Fibroblast of lung (primary cell): ENCODE data around the gene CCDC180. TPM values are rescaled to one million over a fixed set of nuclear protein-coding genes. Genes with fewer than 3 reads are reported as not detected.
A peak's percentile ranks its signal among the peaks of the same experiment; 100 is the strongest.

Experiments
- DNase-seq, 2 donors: peaks; one replicate each; pipeline versions ENCODE4 v3.0.0 to v3.0.0-alpha.2; 2010; ENCODE audit warnings: low read depth in 2 of 2
- H2AFZ ChIP-seq: 2 replicates; pipeline ENCODE4 v1.5.1; 2012; ENCODE audit warnings: low read length, control low read depth, inconsistent platforms
- H3K27ac ChIP-seq: 2 replicates; pipeline ENCODE4 v1.5.1; 2011; ENCODE audit warnings: low read length, control low read depth; ENCODE audit not compliant: insufficient read depth
- H3K27me3 ChIP-seq: 2 replicates; pipeline ENCODE4 v1.5.1; 2011; ENCODE audit warnings: mild to moderate bottlenecking, low read length; ENCODE audit not compliant: control insufficient read depth, insufficient read depth
- H3K36me3 ChIP-seq: 2 replicates; pipeline ENCODE4 v1.5.1; 2011; ENCODE audit warnings: low read length; ENCODE audit not compliant: control insufficient read depth, insufficient read depth
- H3K4me1 ChIP-seq: 2 replicates; pipeline ENCODE4 v1.5.1; 2011; ENCODE audit warnings: low read length; ENCODE audit not compliant: control insufficient read depth, insufficient read depth; ENCODE audit errors: extremely low read depth
- H3K4me2 ChIP-seq: 2 replicates; pipeline ENCODE4 v1.5.1; 2011; ENCODE audit warnings: low read length, control low read depth; ENCODE audit not compliant: insufficient read depth; ENCODE audit errors: extremely low read depth
- H3K4me3 ChIP-seq, 4 experiments: fragments of 200-600 bp in 1 of 4; sonication (generic) in 1 of 4; replicated peaks in 1 of 4; 2 replicates each; pipeline ENCODE4 v1.5.1; 2011 to 2016; ENCODE audit warnings: low read length in 4 of 4, low read depth in 3 of 4, mild to moderate bottlenecking in 3 of 4, control low read depth in 2 of 4, inconsistent platforms in 1 of 4, mixed read lengths in 1 of 4; ENCODE audit not compliant: insufficient read depth in 1 of 4; ENCODE audit errors: control extremely low read depth in 1 of 4
- H3K79me2 ChIP-seq: 2 replicates; pipeline ENCODE4 v1.5.1; 2012; ENCODE audit warnings: mild to moderate bottlenecking, low read length, inconsistent platforms; ENCODE audit not compliant: control insufficient read depth, insufficient read depth
- H3K9ac ChIP-seq: 2 replicates; pipeline ENCODE4 v1.5.1; 2011; ENCODE audit warnings: mild to moderate bottlenecking, low read length, control low read depth; ENCODE audit not compliant: insufficient read depth
- H3K9me3 ChIP-seq: 2 replicates; pipeline ENCODE4 v1.5.1; 2012; ENCODE audit warnings: low read depth, low read length; ENCODE audit not compliant: control insufficient read depth, insufficient read depth
- H4K20me1 ChIP-seq: 2 replicates; pipeline ENCODE4 v1.5.1; 2011; ENCODE audit warnings: low read length; ENCODE audit not compliant: control insufficient read depth, insufficient read depth; ENCODE audit errors: extremely low read depth
- EZH2 ChIP-seq: IDR thresholded peaks from 2 replicates; pipeline ENCODE4 v1.5.1; 2012; ENCODE audit warnings: low read length, control low read depth, mild to moderate bottlenecking; ENCODE audit errors: missing control alignments
- polyA plus RNA-seq, 2 donors: library from polyadenylated mRNA; depleted of rRNA in 1 of 2; stranded (reverse) in 1 of 2; unstranded in 1 of 2; fragments of >200 nt; gene quantifications; 2 replicates each; pipeline ENCODE4 v1.2.1, GENCODE V29; 2011 to 2012; ENCODE audit warnings: missing spikeins in 1 of 2
- total RNA-seq: library from RNA; depleted of rRNA; stranded (reverse); fragments of >200 nt; gene quantifications from 2 replicates; pipeline ENCODE4 v1.2.1, GENCODE V29; 2014
- TF ChIP-seq, protein P1 (sequence below), 2 donors: IDR thresholded peaks in 1 of 2; conservative IDR thresholded peaks in 1 of 2; 1 replicate in 1 of 2; 2 replicates in 1 of 2; pipeline ENCODE4 v1.5.1; 2011 to 2012; ENCODE audit warnings: low read length in 2 of 2, control low read depth in 1 of 2, inconsistent platforms in 1 of 2, low read depth in 1 of 2, mild to moderate bottlenecking in 1 of 2

Gene CCDC180
- total and polyA plus RNA-seq, 2 donors (not counting 1 experiment from before 2014, with no cell fraction given): 0.73 to 2.5 TPM

DNA sequence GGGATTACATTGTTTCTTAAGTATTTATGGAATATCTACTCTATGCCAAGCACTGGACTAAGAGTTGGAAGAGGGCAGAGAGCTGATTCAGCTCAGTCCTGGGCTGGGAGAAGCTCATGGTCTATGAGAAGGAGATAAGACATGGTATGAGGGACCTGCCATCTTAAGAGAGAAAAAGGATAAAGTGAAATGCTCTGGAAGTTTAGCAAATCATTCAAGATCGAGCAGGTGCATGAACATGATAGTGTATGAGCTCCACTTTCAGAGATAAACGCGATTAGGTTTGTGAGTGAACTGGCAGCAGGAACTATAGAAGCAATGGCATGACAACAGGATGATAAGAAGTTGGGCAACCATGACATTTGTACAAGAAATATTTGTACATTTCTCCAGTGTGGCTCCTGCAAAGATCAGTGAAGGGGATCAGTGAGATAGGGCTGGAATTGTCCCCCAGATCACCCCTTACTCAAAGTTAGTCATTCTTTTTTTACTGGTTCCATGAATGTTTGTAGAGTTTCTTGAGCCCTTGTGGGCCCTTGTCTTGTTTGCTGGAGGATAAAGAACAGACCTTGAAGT is 26.6 kb upstream of the CCDC180 start:
- no peak overlapping the region for H3K27ac ChIP-seq
- DNase-seq: no peak

DNA sequence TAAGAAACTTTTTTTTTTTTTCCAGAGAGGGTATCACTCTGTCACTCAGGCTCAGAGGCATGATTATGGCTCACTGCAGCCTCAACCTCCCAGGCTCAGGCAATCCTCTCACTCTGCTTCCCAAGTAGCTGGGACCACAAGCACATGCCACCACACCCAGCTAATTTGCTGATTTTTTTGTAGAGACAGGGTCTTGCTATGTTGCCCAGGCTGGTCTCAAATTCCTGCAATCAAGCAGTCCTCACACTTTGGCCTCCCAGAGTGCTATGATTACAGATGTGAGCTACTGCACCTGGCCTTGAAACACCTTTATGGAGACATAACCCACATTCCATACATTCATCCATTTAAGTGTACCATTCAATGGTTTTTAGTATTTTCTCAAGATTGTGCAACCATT is 23.7 kb upstream of the CCDC180 start:
- DNase-seq: no peak
- H4K20me1 ChIP-seq: no peaks in the 10 kb centered on the region
- H3K4me1 ChIP-seq: no peaks in the 10 kb centered on the region
- no peak for TF ChIP-seq EZH2
- TF ChIP-seq, protein P1, sequence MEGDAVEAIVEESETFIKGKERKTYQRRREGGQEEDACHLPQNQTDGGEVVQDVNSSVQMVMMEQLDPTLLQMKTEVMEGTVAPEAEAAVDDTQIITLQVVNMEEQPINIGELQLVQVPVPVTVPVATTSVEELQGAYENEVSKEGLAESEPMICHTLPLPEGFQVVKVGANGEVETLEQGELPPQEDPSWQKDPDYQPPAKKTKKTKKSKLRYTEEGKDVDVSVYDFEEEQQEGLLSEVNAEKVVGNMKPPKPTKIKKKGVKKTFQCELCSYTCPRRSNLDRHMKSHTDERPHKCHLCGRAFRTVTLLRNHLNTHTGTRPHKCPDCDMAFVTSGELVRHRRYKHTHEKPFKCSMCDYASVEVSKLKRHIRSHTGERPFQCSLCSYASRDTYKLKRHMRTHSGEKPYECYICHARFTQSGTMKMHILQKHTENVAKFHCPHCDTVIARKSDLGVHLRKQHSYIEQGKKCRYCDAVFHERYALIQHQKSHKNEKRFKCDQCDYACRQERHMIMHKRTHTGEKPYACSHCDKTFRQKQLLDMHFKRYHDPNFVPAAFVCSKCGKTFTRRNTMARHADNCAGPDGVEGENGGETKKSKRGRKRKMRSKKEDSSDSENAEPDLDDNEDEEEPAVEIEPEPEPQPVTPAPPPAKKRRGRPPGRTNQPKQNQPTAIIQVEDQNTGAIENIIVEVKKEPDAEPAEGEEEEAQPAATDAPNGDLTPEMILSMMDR (conservative IDR thresholded peaks at IDR 0.05 in 1 of 2, IDR thresholded peaks at IDR 0.05 in 1 of 2; ENCODE audit: low read depth in 1 of 2, low read length in 2 of 2): no peak
- no peaks in the 10 kb centered on the region for H3K79me2 ChIP-seq
- no peak overlapping the region for H3K9ac ChIP-seq
- H3K4me3 ChIP-seq: no peak overlapping the region
- H3K36me3 ChIP-seq: no peaks in the 10 kb centered on the region
- no peaks in the 10 kb centered on the region for H3K9me3 ChIP-seq
- no peak overlapping the region for H2AFZ ChIP-seq
- H3K4me2 ChIP-seq: no peak overlapping the region
- no peaks in the 10 kb centered on the region for H3K27me3 ChIP-seq
- no peak overlapping the region for H3K27ac ChIP-seq

More for the DNA sequence above, 26.6 kb upstream of the CCDC180 start:
- Histone ChIP-seq H3K9me3 (no peaks in the 10 kb centered on the region), H2AFZ (no peak overlapping the region), H3K9ac (no peak overlapping the region), H3K79me2 (no peaks in the 10 kb centered on the region), H3K27me3 (no peaks in the 10 kb centered on the region), H3K4me2 (no peak overlapping the region), H3K4me1 (no peaks in the 10 kb centered on the region), H3K36me3 (no peaks in the 10 kb centered on the region), H3K4me3 (no peak overlapping the region), H4K20me1 (no peaks in the 10 kb centered on the region)
- no peak for TF ChIP-seq EZH2
- TF ChIP-seq, protein P1 (conservative IDR thresholded peaks at IDR 0.05 in 1 of 2, IDR thresholded peaks at IDR 0.05 in 1 of 2; ENCODE audit: low read depth in 1 of 2, low read length in 2 of 2): no peak

DNA sequence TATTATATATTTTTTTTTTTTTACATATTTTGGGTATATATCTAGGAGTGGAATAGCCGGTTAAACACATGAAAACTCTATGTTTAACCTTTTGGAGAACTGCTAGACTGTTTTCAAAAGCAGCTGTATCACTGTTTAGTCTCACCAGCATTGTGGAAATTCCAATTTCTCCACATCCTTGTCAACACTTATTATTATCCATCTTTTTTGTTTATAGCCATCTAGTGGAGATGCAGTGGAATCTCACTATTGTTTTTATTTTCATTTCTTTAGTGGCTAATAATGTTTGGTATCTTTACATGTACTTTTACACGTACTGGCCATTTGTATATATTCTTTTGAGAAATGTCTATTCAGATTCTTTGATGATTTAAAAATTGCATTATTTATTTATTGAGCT is 22.7 kb upstream of the CCDC180 start:
- Histone ChIP-seq H3K79me2 (no peaks in the 10 kb centered on the region), H3K27me3 (no peaks in the 10 kb centered on the region), H3K36me3 (no peaks in the 10 kb centered on the region), H3K9me3 (no peaks in the 10 kb centered on the region), H3K27ac (no peak overlapping the region), H3K4me3 (no peak overlapping the region), H2AFZ (no peak overlapping the region), H3K4me1 (no peaks in the 10 kb centered on the region), H4K20me1 (no peaks in the 10 kb centered on the region), H3K9ac (no peak overlapping the region), H3K4me2 (no peak overlapping the region)
- TF ChIP-seq, protein P1 (conservative IDR thresholded peaks at IDR 0.05 in 1 of 2, IDR thresholded peaks at IDR 0.05 in 1 of 2; ENCODE audit: low read depth in 1 of 2, low read length in 2 of 2): peak in 1 of 2 donors; percentile 25
- TF ChIP-seq EZH2: no peak
- no peak for DNase-seq
